ENCODE results near the gene HLA-B. TPM values are rescaled to one million over a fixed set of nuclear protein-coding genes. Genes with fewer than 3 reads are reported as not detected.
"Not testable (repeated sequence)": the region's sequence is repeated elsewhere in the genome, so short reads cannot be mapped to it uniquely, and the experiment has no call there.

HLA-B gene
- total RNA-seq, 1 experiment from 2014 or later: 55.4 TPM

DNA sequence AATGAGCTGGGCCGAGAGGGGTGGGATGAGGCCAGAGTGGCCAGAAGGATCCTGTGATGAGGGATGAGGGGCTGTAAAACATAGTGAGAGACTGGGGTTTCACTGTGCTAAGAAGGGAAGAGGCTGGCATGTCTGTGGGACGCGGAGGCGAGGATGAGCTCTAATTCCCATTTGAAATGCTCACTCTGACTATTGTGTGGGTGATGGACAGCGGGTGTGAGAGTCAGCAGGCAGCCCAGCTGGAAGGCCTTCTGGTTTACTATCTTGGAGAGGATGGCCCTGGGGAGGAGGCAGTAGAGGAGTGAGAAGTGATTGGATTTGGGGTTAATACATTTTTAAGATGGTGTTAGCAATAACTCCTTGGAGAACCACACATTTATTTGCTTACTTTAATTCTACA, 37.0 kb upstream of the HLA-B start:
- H3K79me2 ChIP-seq (ENCODE audit: low read length): 0 out of 2 replicates have a peak, but pooled peaks cover 6% of the 10 kb centered on the region
- H3F3A ChIP-seq (ENCODE audit: low read length, unreplicated experiment): no peaks in the 10 kb centered on the region
- H4K20me1 ChIP-seq (ENCODE audit: low read length): no peaks in the 10 kb centered on the region
- intact Hi-C loops (cut with micrococcal nuclease): no loop called here
- H3K27me3 ChIP-seq (ENCODE audit: low read length): no peaks in the 10 kb centered on the region
- no peak for DNase-seq
- TF ChIP-seq, protein P1, sequence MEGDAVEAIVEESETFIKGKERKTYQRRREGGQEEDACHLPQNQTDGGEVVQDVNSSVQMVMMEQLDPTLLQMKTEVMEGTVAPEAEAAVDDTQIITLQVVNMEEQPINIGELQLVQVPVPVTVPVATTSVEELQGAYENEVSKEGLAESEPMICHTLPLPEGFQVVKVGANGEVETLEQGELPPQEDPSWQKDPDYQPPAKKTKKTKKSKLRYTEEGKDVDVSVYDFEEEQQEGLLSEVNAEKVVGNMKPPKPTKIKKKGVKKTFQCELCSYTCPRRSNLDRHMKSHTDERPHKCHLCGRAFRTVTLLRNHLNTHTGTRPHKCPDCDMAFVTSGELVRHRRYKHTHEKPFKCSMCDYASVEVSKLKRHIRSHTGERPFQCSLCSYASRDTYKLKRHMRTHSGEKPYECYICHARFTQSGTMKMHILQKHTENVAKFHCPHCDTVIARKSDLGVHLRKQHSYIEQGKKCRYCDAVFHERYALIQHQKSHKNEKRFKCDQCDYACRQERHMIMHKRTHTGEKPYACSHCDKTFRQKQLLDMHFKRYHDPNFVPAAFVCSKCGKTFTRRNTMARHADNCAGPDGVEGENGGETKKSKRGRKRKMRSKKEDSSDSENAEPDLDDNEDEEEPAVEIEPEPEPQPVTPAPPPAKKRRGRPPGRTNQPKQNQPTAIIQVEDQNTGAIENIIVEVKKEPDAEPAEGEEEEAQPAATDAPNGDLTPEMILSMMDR (conservative IDR thresholded peaks at IDR 0.05; ENCODE audit: low read depth, low read length): no peak
- no peak for TF ChIP-seq EZH2 (IDR thresholded peaks at IDR 0.05; ENCODE audit: low read length, unreplicated experiment)
- TF ChIP-seq EZH2phosphoT487 (IDR thresholded peaks at IDR 0.05; ENCODE audit: borderline replicate concordance, low read length): no peak
- peaks cover 14% of the 10 kb centered on the region for H3K4me1 ChIP-seq (ENCODE audit: insufficient read depth, low read length)
- BruUV-seq (replicated peaks): no TSS peak
- H3K36me3 ChIP-seq (ENCODE audit: low read depth, low read length): no peaks in the 10 kb centered on the region
- POLR2A ChIA-PET (ENCODE audit: unreplicated experiment): no interaction called here
- no peak overlapping the region for H3K9ac ChIP-seq (ENCODE audit: low read length)
- no peak overlapping the region for H3K4me2 ChIP-seq (ENCODE audit: low read length)
- no peak for ATAC-seq
- H3K4me3 ChIP-seq (ENCODE audit: low read length): no peak overlapping the region
- no peak overlapping the region for H2AFZ ChIP-seq (ENCODE audit: low read length)
- H3K27ac ChIP-seq (ENCODE audit: low read length): no peak overlapping the region
- H3K9me2 ChIP-seq (replicated peaks; ENCODE audit: low read length): no peaks in the 10 kb centered on the region
- CTCF ChIA-PET: no interaction called here
- no peaks in the 10 kb centered on the region for H3K9me3 ChIP-seq (ENCODE audit: low read length)

DNA sequence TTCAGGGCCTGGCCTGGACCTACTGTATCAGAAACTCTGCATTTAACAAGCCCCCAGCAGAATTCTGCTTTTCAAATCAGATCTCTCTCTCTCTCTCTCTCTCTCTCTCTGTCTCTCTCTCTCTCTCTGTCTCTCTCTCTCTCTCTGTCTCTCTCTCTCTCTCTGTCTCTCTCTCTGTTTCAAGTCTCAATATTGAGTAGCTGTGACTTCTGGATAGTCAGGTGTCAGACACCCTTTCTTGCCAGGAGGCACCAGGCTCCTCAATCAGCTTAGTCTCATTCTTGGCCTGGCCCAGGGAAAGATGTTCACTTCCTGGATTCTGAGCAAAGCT, 32.8 kb upstream of the HLA-B start:
- H3K27me3 ChIP-seq (ENCODE audit: low read length); H3K4me3 ChIP-seq (ENCODE audit: low read length); ATAC-seq; POLR2A ChIA-PET (ENCODE audit: unreplicated experiment); DNase-seq; H3K9me3 ChIP-seq (ENCODE audit: low read length); H3K9ac ChIP-seq (ENCODE audit: low read length); H4K20me1 ChIP-seq (ENCODE audit: low read length); H2AFZ ChIP-seq (ENCODE audit: low read length); H3K9me2 ChIP-seq (replicated peaks; ENCODE audit: low read length); H3F3A ChIP-seq (ENCODE audit: low read length, unreplicated experiment); intact Hi-C loops (cut with micrococcal nuclease); H3K79me2 ChIP-seq (ENCODE audit: low read length); H3K4me2 ChIP-seq (ENCODE audit: low read length); BruUV-seq (replicated peaks); H3K4me1 ChIP-seq (ENCODE audit: insufficient read depth, low read length); H3K36me3 ChIP-seq (ENCODE audit: low read depth, low read length); H3K27ac ChIP-seq (ENCODE audit: low read length): not testable (repeated sequence)
- CTCF ChIA-PET: interaction anchor here (0.6 kb wide), 1 partner anchor 52 kb away, joined by 3 read pairs; no protein-coding TSS in a partner anchor

DNA sequence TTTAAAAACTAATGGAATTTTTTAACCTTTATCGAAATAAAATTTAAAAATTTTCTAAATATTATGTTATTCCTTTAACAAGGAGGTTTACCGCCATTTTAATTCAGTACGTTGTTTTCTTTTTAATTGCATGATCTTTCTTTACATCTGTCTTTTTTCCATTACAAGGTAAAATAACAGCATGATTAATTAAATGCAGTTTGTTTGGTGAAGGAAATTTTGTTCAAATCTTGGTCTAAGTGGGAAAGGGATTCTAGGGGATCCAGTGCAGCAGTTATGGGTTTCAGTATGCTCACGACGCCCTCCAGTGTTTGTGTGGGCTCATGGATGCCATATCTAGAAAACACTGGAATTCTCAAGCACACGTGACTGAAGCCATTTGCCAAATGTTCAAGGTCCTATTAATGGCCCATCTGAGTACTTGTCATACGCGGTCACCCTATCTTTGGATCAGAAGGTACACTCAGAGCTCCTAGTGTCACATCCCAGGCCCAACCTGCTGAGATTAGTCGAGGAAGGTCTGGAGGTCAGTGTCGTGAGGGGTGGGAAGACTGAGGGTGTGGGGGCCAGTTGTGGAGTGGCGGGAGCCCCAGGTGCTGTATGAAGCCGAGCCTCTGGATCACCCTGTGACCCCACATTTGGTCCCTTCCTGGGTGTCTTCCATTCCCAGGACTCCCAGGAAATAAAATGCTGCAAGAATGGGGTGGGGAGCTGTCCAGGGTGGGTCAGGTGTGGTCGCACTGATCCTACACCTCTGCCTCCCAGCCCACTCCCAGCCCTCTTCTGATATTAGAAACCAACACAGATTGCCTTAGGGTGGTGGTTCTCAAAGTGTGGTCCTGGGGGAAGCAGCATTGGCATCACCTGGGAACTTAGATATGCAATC, 32.2 kb upstream of the HLA-B start:
- H3K9ac ChIP-seq (ENCODE audit: low read length); H3K4me2 ChIP-seq (ENCODE audit: low read length); BruUV-seq (replicated peaks); H3K9me3 ChIP-seq (ENCODE audit: low read length); H3K4me3 ChIP-seq (ENCODE audit: low read length); H3F3A ChIP-seq (ENCODE audit: low read length, unreplicated experiment); H2AFZ ChIP-seq (ENCODE audit: low read length); POLR2A ChIA-PET (ENCODE audit: unreplicated experiment); H3K27ac ChIP-seq (ENCODE audit: low read length); H3K79me2 ChIP-seq (ENCODE audit: low read length); H3K27me3 ChIP-seq (ENCODE audit: low read length); H4K20me1 ChIP-seq (ENCODE audit: low read length); CTCF ChIA-PET; DNase-seq; intact Hi-C loops (cut with micrococcal nuclease); H3K4me1 ChIP-seq (ENCODE audit: insufficient read depth, low read length); H3K36me3 ChIP-seq (ENCODE audit: low read depth, low read length); H3K9me2 ChIP-seq (replicated peaks; ENCODE audit: low read length): not testable (repeated sequence)
- ATAC-seq: peak; percentile 72

DNA sequence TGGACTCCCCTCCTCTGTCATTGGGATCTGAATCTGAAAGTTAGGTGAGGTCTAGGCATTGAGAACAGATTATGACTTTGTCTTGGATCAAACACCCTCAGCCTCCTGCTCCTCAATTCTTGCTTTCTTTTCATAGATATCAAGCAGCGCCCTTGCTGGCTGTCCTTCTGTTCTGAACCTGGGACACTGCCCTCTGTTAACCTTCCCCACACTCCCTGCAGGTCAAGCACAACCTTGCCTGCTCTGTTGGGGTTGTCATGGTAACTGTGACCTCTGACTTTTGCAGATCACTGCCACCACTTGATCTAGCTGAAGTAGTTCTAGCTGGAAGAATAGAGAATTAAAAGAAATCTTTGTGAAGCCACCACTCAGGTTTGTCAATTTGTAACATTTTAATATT, 30.0 kb upstream of the HLA-B start:
- DNase-seq (no peak), ATAC-seq (no peak)
- Histone ChIP-seq H3F3A (ENCODE audit: low read length, unreplicated experiment) (no peaks in the 10 kb centered on the region), H3K4me3 (ENCODE audit: low read length) (no peak overlapping the region), H3K27me3 (ENCODE audit: low read length) (no peaks in the 10 kb centered on the region), H3K9me2 (replicated peaks; ENCODE audit: low read length) (no peaks in the 10 kb centered on the region), H3K4me1 (ENCODE audit: insufficient read depth, low read length) (no peaks in the 10 kb centered on the region; the same call in 1 of the 2 replicates), H3K4me2 (ENCODE audit: low read length) (no peak overlapping the region), H3K9ac (ENCODE audit: low read length) (no peak overlapping the region), H2AFZ (ENCODE audit: low read length) (no peak overlapping the region), H3K27ac (ENCODE audit: low read length) (no peak overlapping the region), H3K79me2 (ENCODE audit: low read length) (no peaks in the 10 kb centered on the region), H3K9me3 (ENCODE audit: low read length) (no peaks in the 10 kb centered on the region), H3K36me3 (ENCODE audit: low read depth, low read length) (no peaks in the 10 kb centered on the region), H4K20me1 (ENCODE audit: low read length) (no peaks in the 10 kb centered on the region)
- intact Hi-C loops (cut with micrococcal nuclease): no loop called here
- no peak for TF ChIP-seq EZH2phosphoT487 (IDR thresholded peaks at IDR 0.05; ENCODE audit: borderline replicate concordance, low read length)
- no peak for TF ChIP-seq EZH2 (IDR thresholded peaks at IDR 0.05; ENCODE audit: low read length, unreplicated experiment)
- TF ChIP-seq, protein P1 (conservative IDR thresholded peaks at IDR 0.05; ENCODE audit: low read depth, low read length): no peak
- BruUV-seq (replicated peaks): no TSS peak
- ChIA-PET CTCF (no interaction called here), POLR2A (ENCODE audit: unreplicated experiment) (no interaction called here)

Data from PC-3 (cell line).